ENCODE measurements around the gene RENBP.

- no peak for TF ChIP-seq CTCF (IDR thresholded peaks at IDR 0.05; ENCODE audit: low read length)
- TF ChIP-seq EZH2 (optimal IDR thresholded peaks at IDR 0.05; ENCODE audit: low read depth, low read length) = no peak
Observed at GRCh38 chrX:153937056-153937455, 7.4 kb downstream of the RENBP start.

Measured in MM.1S (cell line).